GM18519 (cell line): Measurements from ENCODE around the gene EPG5.
A peak's percentile ranks its signal among the peaks of the same experiment; 100 is the strongest.
"Not testable (repeated sequence)": the region's sequence is repeated elsewhere in the genome, so short reads cannot be mapped to it uniquely, and the experiment has no call there.

Experiments used
- ATAC-seq: cut with Tn5 transposase; IDR thresholded peaks from one replicate; pipeline ENCODE4 v1.9.1; 2021; ENCODE audit warnings: mild to moderate bottlenecking, moderate library complexity; ENCODE audit not compliant: unreplicated experiment, low FRiP score

The EPG5 gene, protein sequence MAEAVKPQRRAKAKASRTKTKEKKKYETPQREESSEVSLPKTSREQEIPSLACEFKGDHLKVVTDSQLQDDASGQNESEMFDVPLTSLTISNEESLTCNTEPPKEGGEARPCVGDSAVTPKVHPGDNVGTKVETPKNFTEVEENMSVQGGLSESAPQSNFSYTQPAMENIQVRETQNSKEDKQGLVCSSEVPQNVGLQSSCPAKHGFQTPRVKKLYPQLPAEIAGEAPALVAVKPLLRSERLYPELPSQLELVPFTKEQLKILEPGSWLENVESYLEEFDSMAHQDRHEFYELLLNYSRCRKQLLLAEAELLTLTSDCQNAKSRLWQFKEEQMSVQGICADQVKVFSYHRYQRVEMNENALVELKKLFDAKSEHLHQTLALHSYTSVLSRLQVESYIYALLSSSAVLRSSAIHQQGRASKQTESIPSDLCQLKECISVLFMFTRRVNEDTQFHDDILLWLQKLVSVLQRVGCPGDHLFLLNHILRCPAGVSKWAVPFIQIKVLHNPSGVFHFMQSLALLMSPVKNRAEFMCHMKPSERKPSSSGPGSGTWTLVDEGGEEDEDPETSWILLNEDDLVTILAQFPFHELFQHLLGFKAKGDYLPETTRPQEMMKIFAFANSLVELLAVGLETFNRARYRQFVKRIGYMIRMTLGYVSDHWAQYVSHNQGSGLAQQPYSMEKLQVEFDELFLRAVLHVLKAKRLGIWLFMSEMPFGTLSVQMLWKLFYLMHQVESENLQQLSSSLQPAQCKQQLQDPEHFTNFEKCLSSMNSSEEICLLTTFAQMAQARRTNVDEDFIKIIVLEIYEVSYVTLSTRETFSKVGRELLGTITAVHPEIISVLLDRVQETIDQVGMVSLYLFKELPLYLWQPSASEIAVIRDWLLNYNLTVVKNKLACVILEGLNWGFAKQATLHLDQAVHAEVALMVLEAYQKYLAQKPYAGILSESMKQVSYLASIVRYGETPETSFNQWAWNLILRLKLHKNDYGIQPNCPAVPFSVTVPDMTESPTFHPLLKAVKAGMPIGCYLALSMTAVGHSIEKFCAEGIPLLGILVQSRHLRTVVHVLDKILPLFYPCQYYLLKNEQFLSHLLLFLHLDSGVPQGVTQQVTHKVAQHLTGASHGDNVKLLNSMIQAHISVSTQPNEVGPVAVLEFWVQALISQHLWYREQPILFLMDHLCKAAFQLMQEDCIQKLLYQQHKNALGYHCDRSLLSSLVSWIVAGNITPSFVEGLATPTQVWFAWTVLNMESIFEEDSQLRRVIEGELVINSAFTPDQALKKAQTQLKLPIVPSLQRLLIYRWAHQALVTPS (N-terminal part only)

GRCh38 chr18:45967007-45967706 lies at the start of gene EPG5:
EPG5 (minus strand) TSS chr18:45967329; CDS start chr18:45967239, 90 bp downstream.
- peak; percentile 95 for ATAC-seq

DNA sequence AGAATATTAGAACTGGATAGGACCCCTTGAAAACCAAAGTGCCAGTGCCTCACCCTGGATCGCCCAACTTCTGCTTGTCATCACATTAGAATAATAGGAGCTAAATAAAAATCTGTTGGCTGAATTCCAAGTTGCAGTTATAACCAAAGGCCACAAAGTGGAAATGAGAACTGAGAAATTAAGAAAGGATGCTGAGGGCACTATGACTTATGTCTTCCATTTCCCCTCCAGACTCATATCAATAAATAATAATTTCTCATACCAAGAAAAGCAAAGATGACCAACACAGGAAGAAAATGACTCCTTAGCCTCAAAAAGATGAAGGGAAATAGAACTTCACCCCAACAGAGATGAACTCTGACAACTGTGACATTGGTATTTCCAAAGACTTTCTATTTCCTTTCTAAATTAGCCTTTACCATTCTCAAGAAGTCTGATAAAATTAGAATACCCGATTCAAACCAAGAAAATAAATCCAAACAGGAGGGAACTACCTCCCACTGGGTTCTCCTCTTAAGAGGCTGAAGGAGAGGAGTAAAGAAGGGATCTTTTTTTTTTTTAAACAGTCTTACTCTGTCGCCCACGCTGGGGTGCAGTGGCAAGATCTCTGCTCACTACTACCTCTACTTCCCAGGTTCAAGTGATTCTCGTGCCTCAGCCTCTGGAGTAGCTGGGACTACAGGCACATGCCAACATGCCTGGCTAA lies 46.5 kb upstream of the EPG5 start:
- no peak for ATAC-seq

GRCh38 chr18:46010676-46011075 lies 43.5 kb upstream of the EPG5 start:
- ATAC-seq, result no peak

DNA sequence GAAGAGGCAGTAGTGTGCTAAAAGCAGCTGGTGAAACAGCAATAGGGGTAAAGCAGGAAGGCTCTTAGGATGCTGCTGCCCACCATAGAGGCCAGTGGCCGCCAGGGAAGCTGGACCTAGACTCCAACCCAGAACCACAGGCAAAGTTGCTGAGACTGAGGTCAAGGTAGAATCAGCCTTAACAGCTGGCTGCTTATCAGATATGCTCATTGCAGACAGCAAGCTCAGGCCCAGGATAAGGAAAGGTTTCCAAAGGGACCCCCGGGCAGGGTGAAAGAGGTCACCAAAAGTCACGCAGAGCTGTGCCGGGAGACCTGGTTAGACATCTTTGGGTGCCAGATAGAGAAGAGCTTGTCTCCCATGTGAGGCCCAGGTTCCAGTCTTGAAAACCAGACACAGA lies 42.9 kb upstream of the EPG5 start:
- ATAC-seq, result no peak

- no peak for ATAC-seq
Measured at GRCh38 chr18:46009125-46009840, 42.2 kb upstream of the EPG5 start.

DNA sequence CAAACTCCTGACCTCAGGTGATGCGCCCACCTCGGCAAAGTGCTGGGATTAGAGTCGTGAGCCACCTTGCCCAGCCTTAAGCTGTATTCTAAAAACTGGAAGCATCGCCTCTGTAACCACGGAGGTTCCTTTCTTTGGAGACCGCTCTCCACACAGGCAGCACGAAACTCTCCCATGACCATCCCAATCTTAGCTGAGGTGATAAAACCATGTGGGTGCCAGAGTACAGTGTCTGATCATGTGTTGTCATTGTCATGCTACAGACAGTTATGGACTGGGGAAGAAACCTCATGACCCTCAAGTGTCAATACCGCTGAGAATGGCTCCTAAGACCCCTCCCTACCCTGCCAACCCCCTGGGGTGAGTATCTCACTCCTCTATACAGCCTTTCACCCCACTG lies 41.4 kb upstream of the EPG5 start:
- no peak for ATAC-seq

- no peak for ATAC-seq
Measured at GRCh38 chr18:46007165-46007564, 40.0 kb upstream of the EPG5 start.

DNA sequence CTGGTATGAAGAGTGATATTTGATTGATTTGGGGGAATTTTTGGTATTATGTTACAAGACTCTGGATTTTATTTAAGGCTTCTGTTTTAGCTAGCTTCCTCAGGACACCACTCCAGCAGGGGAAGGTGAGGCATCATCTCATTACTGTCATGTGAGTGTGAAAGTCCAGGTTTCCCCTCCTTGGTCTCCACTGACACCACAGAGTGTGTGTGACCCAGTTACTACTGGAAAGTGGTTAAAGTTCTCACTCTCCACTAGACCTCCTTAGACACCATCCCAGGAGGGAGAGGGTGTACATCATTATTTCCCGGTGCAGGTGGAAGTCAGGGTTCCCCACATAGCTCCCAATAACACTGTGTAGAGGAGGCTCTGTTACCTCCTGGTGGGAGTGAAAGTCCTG lies 35.8 kb upstream of the EPG5 start:
- no peak for ATAC-seq

GRCh38 chr18:46001892-46002291 lies 34.8 kb upstream of the EPG5 start:
- ATAC-seq, result no peak

DNA sequence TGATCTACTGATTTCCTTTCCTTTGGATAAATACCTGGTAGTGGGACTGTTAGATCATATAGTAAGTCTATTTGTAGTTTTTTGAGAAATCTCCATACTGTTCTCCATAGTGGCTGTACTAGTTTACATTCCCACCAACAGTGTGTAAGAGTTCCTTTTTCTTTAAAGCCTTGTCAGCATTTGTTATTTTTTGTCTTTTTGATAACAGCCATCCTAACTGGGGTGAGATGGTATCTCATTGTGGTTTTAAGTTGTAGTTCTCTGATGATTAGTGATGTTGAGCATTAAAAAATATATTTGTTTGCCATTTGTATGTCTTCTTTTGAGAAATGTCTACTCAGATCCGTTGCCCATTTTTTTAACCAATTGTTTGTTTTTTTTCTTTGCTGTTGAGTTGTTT lies 33.9 kb upstream of the EPG5 start:
- no peak for ATAC-seq

- no peak for ATAC-seq
Measured at GRCh38 chr18:45999536-45999935, 32.4 kb upstream of the EPG5 start.

DNA sequence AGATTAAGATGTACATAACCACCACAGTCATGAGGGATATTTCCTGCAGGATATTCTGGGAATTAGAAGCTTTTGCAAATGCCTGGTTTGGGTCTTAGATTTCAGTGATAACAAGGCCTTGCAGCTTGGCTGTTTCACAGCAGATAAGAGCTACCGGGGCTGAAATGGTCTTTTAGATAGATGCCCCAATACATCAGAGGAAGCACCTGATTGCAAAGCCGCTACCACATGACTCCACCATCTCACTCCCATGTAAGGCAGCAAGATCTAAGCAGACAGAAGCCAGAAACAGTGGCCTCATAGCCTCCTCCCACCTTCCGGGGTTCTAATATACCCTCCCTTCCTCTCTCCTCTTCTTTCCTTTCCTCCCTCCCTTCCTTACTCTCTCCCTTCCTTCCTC lies 31.1 kb upstream of the EPG5 start:
- no peak for ATAC-seq

DNA sequence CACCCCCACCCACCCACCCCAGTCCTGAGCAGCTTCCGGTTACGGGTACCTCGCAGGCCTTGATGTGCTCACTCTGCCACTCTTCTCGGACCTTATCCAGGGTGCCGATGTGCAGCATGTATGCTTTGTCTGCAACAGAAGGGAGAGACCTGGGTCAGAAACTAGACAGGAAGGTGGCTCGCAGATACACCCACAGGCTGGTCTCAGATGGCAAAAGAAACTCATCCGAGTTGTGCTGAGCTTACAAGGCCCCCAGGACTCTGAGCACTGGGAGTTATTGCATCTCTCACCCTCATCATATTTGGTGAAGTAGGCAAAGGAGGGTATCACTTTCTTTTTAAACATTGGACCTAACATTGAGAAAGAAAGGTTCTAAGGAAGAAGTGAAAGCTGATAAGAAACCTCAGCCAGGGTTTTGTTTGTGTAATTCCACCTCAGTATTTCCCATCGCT lies 30.6 kb upstream of the EPG5 start:
- no peak for ATAC-seq

DNA sequence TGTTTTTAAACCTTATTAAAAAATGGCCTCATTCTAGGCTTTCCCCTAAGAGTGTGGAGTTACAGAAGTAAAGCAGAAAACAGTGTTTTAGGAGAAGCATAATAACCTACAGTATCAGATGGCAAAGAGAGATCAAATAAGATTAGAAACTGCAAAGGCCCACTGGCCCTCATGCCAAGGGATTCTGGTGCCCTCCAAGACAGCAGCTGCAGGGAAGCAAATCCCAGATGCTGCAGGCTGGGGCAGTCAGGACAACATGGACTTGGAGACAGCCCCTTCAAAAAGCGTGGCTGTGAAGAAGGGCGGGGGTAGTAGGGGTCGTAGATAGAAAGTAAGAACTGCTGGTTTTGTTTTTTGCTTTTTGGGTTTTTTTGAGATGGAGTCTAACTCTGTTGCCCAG lies 28.3 kb upstream of the EPG5 start:
- ATAC-seq, result no peak

DNA sequence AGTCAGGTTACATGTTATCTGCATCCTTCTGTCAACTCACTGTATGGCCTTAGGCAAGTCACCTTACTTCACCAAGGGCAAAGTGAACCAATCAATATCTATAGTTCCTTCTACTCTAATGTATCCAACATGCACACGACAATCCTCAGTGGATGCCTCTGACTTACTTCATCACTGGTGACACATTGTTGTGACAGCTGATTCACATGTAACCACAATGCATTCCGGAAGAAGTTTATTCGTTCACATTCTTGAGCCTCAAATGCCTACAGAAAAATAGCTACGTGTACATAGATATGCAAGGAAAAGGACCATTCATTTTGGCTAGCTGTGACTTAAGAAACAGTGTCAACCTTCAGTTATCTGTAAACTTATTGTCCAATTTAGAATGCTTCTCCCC lies 26.3 kb upstream of the EPG5 start:
- ATAC-seq, result no peak

GRCh38 chr18:45992527-45992926 lies 25.4 kb upstream of the EPG5 start:
- not testable (repeated sequence) for ATAC-seq

GRCh38 chr18:45991788-45992187 lies 24.7 kb upstream of the EPG5 start:
- no peak for ATAC-seq

DNA sequence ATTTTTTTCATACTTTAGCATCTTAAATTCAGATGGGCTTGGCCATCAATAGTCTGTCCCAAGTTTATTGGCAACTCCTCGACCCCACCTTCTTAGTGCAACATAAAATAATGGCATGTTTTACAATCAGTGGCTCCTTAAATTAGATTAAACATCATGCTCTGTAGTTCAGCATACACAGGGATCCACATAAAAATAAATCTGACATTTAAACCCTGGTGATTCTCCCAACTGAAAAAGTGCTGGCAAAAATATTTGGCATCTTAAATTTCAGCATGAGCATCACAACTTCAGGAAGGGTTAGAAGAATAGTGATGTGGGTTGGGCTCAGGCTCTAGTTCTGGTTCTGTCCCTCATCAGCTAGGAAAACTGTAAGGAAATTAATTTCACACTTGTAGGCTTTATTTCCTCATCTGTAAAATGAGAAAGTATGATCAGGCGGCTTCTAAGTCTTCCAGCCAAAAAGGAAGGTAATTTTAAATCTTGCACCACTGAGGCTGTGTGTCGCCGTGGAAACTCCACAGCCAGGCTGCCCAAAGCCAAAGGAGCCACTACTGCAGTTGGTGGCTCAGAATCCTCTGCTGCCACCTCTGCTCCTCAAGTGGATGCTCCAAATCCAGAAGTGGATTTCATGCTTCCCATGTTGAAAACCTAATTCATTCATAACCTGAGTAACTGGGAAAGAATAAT lies 17.6 kb upstream of the EPG5 start:
- ATAC-seq, result no peak
